NCI-H524 (cell line): ENCODE measurements around the gene ERCC3.
"Not testable (repeated sequence)": the region's sequence is repeated elsewhere in the genome, so short reads cannot be mapped to it uniquely, and the experiment has no call there.

Experiments used
- DNase-seq, 2 experiments: peaks; one replicate each; lab custom pipeline; 2025; lab: John Stamatoyannopoulos, UW

The ERCC3 gene

DNA sequence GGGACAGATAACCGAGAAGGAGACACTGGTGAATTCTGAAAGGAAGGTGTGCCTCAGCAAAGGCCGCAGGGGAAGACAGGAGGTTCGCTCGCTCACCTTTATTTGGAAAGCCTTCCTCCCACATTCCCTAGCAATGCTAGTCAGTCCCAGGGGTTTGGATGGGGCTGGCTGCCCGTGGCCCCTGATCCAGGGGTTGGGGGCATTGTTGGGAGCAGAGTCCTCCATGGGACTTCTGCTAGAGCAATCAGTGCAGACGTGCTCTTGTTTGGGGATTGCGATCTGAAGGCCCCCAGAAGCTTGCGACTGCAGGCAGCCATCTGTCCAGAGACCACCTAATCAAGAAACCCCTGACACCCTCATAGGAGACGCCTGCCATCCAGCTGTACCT is 67.8 kb downstream of the ERCC3 start:
- no peak for DNase-seq

DNA sequence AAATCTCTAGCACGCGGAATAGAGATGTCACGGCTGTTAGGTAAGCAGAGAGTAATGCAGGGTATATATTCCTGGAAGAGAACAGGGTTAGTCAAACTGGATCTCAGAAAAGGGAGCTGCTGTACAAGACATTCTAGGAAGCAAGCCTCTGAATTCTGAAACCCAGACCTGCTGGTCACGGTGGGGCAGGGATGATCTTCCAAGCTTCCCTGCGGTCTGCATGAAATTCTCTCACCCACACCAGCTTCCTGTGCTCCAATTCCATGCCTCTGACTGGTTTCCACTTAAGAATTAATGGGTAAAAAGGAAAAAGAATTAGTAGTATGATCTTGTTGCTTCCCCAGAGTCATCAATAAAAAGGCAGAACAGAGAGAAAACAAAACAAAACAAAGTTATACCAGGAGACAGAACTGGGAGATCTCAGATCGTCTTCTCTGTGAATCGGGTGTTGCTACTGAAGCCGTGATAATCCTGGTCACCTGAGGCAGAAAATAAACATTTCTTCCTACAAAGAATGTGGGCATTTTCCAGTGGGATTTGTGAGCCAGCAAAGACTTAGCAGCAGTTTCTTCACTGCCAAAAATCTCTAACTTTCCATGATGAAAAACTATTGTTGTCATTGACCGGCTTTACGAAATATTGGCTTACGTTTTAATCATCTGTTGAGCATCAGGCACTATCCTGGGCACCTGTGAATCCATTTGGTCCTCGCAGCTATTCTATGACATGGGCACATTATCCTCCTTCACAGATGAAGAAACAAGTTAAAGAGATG is 68.6 kb downstream of the ERCC3 start:
- DNase-seq, result no peak

DNA sequence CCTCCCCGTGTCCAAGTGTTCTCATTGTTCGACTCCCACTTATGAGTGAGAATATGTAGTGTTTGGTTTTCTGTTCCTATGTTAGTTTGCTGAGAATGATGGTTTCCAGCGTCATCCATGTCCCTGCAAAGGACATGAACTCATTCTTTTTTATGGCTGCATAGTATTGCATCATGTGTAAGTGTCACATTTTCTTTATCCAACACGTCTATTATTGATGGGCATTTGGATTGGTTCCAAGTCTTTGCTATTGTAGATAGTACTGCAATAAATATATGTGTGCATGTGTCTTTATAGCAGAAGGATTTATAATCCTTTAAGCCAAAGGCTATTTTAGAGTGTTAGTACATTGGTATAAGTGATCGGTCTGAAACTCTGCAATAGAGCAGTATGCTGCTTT is 69.8 kb downstream of the ERCC3 start:
- not testable (repeated sequence) for DNase-seq

DNA sequence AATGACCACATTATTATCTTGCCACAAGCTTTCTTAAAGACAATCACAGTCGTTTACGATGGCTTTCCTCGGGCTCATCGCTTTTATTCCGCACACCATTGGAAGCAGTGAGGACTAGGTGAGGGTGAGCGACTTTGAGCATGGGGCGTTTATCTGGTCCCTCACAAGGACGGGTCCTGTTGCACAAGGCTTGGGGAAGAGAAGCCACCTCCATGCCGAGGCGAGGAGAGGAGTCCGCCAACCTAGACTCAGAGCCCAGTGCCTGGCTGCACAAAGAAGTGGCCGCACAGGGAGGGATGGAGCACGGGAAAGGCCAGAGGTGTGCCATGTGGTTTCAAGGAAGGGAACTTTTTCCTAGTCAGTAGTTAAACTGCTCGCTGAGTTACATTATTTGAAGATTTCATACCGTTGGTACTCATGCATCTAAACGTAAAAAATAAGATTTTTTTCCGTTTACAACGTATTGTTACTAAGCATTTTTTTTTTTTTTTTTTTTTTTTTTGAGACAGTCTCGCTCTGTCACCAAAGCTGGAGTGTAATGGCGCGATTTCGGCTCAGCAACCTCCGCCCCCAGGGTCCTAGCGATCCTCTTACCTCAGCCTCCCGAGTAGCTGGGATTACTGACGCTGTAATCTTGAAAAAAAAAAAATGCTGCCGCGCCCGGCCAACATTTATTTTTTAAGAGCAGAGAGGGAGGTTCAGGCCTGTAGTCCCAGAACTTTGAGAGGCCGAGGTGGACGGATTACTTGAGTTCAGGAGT is 73.0 kb downstream of the ERCC3 start:
- DNase-seq, result peak in 1 of 2 experiments; percentile 9

DNA sequence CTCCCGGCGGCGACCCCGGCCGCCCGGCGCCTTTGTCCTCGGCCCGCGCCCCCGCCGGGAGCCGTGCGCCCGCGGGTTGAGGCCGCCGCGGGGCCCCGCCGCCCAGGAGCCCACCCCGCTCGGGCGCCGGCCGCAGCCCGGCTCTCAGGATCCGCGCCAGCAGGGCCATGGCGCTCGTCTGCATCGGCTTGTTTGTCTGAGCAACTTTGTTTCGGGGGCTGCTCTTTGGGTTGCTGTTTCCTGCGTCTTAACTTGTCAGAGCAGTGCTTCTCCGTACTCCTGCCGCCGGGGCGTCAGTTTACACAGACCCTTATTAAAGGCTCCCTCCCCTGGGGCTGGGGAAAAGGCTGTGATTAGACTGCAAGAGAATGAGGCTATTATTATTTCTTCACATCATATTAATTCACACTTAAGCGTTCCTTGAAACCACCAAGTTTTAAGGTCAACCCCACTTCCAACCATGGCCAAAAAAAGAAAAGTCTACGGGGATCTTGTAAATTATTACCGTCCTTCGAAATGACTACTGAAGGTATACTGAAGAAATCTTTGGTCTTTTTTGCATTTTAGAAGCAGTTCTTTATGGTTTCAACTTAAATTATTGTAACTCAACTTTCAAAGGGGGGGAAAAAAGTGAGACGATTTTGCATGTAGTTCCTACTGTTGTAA is 73.7 kb downstream of the ERCC3 start, which contains the start of gene CYP27C1:
TSS of gene CYP27C1 (minus strand) at position 198 of the 666 bp plus-strand sequence. CDS start at position 169, 29 bp downstream.
- DNase-seq, result peak; percentile 13 to 48

DNA sequence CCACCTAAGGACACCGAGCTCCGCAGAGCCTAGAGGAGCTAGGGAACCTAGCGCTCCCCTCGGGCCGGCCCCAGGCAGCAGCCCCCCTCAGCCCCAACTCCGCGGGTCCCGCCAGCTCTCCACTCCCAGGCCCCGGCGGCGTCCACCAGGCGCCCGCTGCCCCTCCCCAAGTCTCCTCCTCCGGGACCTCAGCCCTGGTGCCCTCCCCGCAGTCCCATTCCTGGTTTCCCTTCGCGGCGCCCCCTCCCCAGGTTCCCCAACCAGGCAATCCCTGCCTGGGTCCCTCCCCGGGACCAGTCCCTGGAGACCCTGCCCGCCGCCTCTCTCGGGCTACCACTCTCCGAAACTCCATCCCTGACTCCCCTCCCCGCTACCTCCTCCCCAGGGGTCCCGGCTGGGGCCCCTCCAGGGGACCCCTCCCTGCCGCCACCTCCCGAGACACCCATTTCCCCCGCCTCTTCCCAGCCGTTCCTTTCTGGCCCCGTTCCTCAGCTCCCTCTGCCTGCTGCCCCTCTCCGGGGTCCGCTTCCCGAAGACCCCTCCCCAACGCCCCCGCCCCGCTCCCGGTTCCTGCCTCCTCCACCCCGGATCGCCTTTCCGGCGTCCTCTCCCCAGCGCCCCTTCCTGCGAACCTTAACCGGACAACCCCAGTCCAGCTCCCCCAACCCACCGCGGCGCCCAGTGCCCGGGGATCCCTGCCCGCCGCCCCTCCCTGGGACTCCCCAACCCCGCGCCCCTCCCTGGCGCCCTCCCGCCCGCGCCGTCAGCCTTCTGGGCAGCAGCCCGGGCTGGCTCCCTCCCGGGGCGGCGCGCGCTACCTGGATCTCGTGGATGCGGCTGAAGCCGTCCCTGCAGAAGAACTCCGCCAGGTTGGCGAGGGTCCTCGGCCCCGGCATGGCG is 74.5 kb downstream of the ERCC3 start:
- DNase-seq, result peak in 1 of 2 experiments; percentile 24

DNA sequence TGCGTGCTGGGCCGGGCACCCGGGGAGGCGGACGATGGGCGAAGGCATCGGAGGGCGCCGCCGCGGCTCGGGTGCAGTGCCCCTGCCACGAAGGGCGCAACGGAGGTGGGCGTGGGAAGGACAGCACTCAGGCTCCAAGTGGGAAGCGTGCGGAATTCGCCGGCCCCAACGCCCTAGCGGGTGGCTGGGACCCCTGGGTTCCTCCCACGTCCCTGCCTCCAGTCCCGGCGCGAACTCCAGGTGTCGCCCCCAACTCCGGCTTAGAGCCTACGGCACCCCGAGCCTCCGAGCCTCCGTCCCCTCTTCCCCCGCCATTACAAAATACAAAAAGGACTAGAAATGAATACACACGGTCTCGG is 75.2 kb downstream of the ERCC3 start:
- DNase-seq, result no peak

DNA sequence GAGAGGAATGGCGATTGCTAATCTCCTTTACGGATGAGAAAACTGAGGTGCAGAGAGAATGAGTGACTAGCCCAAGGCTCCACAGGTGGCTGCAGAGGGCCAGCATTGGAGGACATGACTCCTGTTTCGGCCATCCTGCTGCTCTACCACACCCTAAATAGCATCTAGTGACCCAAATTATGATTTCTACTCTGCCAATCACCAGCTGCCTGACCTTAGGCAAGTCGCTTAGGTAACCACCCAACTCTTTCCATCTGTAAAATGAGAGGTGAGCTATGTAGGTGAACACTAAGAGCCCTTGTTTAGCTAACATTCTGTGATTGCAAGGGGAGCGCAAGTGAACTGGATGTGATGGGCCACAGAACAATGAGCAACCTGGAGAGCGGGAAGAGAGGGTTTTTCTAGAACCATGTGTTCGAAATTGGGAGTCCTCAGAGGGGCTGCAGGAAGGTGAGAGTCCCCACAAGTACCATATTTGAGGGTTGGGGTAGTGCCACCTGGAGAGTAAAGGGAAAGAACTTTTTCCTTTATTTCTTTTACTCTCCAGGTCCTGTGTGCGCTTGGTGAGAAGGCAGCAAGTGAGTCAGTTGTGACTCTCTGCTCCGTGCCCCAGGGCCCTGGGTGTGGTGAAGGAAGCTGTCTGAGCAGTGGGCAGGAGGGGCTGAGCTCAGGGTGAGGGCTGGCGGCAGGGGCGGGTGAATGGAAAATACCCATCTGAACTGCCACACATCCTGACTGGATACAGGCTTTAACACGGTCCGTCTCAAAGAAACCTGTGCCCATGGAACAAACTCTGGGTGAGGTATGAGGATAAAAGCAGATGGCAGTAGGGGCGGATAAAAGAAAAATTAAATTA is 76.2 kb downstream of the ERCC3 start:
- no peak for DNase-seq

DNA sequence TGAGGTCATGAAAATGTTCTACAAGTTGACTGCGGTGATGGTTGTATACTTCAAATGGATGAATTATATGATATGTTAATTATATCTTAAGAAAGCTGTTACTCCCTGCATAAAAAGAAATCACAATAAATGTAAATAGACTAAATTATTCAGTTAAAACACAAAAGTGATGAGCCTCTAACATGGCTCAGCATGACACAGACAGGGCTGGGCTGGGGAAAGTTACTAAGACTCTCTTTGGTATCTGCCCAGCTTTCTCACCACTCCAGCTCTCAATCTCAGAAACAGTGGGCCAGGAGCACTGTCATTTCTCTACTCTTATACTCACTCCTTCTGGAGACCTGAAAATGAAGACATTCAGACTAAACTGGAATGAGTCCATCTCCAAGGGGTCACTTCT is 77.4 kb downstream of the ERCC3 start:
- no peak for DNase-seq

DNA sequence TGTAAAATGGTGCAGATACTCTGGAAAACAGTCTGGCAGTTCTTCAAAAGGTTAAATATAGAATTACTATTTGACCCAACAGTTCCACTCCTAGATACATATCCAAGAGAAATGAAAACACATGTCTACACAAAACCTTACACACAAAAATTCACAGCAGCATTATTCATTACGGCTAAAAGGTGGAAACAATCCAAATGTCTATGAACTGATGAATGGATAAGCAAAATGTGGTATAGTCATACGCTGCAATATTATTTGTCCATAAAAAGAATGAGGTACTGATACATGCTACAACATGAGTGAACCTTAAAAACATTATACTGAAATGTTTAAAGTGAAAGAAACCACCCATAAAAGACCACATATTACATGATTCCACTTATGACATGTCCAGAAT is 77.8 kb downstream of the ERCC3 start:
- DNase-seq, result no peak

DNA sequence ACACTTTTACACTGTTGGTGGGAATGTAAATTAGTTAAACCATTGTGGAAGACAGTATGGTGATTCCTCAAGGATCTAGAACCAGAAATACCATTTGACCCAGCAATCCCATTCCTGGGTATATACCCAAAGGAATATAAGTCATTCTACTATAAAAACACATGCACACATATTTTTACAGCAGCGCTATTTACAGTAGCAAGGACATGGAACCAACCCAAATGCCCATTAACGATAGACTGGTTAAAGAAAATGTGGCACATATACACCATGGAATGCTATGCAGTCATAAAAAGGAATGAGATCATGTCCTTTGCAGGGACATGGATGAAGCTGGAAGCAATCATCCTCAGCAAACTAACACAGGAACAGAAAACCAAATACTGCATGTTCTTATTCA is 79.7 kb downstream of the ERCC3 start:
- not testable (repeated sequence) for DNase-seq

DNA sequence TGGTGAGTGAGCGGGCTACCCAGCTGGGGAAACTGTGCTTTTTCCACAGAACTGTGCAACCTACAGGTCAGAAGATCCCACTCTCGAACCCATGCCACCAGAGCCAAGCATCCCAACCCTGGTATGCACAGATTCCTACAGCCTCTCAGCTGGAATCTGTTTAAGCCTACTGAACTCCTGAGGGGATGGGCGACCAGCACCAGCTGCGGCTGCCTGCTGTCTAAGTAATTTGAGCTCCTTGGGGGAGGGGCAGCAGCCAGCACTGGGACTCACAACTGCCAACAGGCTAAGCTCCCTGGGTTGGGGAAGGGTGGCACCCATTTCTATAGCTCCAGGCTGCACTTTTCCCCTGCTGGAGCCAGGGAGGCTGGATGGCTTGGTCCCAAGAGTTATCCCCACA is 85.6 kb downstream of the ERCC3 start:
- peak; percentile 96 to 98 for DNase-seq
